ENCODE results near the gene PARVB.

Gene PARVB

DNA sequence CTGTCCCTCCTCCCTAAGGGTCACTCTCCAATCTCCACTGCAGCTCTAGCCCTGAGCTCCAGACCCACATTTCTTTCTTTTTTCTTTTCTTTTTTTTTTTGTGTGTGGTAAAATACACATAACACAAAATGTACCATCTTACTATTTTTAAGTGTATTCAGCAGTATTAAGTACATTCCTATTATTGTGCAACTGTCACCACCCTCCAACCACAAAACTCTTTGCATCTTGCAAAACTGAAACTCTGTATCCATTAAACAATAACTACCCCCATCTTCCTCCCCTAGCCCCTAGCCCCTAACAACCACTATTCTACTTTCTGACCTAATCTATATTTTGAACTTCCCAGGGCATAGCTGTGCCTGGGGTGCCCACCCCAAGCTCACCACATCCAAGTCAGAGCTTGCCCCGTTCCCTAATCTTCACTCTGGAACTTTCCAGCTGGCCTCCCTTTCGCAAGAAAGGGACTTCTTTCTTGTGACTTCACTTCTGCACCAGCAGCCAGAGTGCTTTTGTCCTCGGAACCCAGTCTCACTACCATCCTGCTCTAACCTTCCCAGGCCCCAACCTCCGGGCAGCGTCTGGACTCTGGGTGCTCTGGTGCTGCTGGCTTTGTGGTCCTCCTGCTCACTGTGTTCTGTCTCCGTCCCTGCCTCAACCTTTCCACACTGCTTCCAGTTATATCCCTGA is 187.3 kb downstream of the PARVB start:
- DNase-seq (ENCODE audit: low read depth in 1 of 2, low spot score in 1 of 2) = no peak

DNA sequence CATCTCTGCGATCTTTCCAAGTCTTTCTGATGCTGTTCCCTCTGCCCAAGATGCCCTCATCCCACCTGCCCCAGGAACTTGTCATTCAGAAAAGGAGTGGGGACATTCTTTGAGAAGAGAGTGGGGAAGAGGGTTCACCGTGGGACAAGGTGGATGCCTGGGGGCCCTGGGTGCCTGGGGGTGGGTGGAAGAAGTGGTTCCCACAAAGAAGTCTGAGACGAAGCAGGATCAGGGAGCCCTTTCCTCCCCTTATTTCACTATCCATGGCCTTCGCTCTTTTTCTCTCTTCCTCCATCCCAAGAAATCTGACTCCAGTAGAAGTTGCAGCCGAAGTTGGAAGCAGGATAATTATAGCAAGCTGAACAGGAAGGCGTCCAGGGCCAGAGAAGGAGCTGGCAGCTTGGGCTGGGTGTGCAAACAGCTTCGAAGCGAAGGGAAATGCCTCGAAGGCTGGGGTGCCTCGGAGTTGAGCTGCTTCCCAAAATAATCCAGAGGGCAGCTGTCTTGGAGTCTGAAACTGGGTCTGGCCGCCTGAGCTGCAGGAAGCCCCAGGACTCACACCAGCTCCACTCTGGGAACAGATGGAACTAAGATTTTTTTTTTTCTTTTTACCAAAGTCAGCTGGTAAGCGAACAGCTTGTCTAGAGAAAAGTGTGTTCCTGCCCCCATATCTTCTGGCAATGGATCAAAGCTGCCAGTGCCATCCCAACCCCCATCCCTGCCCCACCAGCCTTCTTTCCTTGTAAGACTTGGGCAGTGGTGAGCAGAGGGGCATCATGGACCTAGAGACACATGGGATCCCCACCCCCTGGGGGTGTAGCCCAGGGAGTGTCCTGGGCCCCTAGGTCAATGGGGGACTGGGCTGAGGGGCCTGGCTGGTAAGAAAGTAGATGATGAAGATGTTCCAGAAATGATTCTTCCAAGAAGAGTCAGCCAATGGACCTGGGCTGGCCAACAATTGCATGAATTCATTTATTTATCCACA is 188.1 kb downstream of the PARVB start:
- no peak for DNase-seq (ENCODE audit: low read depth in 1 of 2, low spot score in 1 of 2)

DNA sequence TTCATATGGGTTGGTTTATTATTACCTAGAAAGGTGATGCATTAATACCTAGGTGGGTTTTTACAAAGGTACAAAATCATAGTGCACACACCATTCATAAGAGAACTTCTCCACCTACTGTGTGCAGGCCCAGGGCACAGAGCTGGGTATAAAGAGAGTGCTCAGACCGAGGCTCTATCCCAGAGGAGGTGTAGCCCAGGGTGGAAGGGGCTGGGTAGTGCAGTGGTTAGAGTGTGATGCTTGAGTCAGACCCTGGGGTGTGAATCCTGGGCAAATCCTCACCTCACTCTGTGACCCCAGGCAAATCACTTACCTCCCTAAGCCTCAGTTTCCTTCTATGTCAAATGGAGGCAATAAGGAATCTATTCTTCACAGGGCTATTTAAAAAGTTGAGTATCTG is 188.8 kb downstream of the PARVB start:
- no peak for DNase-seq (ENCODE audit: low read depth in 1 of 2, low spot score in 1 of 2)

DNA sequence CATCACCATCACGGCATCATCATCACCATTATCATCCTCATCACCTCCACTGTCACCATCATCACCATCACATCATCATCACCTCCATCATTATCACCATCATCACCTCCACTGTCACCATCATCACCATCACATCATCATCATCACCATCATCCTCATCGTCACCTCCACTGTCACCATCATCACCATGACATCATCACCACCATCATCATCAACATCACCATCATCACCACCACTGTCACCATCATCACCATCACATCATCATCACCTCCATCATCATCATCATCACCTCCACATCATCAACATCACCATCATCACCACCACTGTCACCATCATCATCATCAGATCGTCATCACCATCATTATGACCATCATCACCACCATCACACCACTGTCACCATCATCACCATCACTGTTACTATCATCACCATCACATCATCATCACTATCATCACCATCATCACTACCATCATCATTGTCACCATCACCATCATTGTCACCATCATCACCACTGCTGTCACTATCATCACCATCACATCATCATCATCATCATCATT is 189.5 kb downstream of the PARVB start:
- no peak for DNase-seq (ENCODE audit: low read depth in 1 of 2, low spot score in 1 of 2)

GRCh38 chr22:44214187-44214586 is 190.1 kb downstream of the PARVB start:
- no peak for DNase-seq (ENCODE audit: low read depth in 1 of 2, low spot score in 1 of 2)

DNA sequence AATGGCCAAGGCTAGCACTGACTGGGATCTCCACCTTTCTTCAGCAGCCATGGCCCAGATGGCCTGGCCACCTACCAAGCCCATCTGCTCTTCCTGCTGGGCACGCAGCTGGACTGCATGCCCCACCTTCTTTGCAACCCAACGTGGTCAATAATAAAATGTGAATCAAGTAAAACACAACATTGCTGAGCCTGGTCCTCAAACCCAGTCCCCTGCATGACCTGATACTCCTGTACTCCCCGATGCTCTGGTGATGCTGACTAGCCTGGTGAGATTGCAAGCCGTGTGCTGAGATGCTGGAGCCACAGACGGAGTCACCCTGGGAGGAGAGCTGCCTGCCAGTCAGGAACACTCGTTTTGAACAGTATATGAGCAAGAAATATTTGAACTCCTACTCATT is 190.7 kb downstream of the PARVB start:
- no peak for DNase-seq (ENCODE audit: low read depth in 1 of 2, low spot score in 1 of 2)

DNA sequence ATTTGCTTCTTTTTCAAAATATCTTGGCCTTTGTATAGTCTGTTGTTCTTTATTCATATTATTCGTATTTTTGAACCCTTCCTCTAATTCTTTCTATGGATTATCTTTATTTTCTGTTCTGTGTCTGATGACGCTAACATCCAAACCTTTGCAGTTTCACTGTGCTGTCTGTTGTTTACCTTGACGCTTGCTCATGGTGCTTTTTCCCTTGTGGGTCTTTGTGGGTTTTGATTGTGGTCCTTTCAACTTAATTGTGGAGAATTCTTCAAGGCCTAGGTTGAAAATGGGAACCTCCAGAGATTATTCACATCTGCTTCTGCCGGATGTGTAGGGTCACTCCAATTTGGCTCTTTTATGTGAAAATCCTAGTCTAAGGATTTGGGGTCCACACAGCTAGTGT is 191.2 kb downstream of the PARVB start:
- DNase-seq (ENCODE audit: low read depth in 1 of 2, low spot score in 1 of 2) = no peak

DNA sequence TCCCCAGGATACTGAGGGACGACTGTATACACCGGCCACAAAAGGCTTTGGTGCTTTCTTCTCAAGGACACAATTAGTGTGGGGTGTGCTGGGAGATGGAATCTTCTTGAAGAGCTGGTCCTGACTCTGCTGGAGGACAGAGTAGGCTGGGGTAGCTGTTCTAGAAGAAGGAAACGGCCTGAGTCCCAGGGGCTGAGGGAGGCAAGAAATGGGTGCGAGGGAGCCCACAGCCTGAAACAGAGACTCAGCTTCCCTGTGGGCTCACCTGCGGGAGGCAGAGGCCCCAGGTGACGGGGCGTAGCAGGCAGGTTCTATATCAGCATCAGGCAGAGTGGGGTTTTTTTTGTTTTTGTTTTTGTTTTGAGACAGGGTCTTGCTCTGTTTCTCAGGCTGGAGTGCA is 193.2 kb downstream of the PARVB start:
- no peak for DNase-seq (ENCODE audit: low read depth in 1 of 2, low spot score in 1 of 2)

- no peak for DNase-seq (ENCODE audit: low read depth in 1 of 2, low spot score in 1 of 2)
Observed at GRCh38 chr22:44218071-44218470, 194.0 kb downstream of the PARVB start.

- DNase-seq (ENCODE audit: low read depth in 1 of 2, low spot score in 1 of 2) = no peak
Observed at GRCh38 chr22:44219101-44219870, 195.2 kb downstream of the PARVB start.

DNA sequence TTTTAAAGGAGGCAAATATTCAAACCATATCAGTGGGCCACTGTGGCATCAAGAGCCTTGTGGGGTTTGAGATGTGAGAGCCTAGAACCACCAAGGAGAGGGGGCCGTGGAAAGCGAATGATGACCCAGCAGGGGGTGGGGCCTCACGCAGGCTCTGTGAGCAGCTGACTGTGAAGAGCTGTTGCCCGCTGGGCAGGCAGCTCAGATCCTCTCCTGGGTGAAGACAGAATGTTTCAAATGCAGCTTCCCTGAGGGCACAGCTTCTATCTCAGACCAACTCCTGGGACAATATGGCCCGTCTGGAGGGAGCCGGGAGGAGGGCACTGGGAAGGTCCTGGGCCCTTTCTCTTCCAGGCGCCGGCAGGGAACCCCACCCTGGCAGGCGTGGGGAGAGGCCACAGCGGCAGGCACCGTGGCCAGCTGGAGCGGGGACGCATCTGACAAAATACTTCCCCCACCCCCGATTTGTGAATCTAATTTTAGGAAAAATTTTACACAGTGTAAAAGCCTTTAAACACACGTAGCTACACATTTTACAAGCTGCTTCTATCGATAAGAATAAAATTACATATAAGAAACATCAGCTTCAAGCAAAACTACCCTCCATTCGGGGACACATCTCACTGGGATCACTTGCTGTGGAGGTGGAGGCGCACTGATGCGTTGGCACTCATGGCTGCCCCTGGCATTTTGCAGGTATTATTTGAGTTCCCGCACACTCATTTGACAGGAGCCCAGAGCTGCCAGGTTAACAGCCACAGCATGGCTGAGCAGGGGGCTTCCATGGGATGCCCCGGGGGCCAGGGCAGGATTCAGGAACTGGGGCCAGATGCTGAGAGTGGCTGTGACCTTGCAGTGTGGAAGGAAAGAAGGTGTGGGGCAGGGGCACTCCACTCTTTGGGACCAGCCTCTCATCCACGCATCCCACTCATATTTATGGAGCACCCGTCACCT is 196.9 kb downstream of the PARVB start:
- DNase-seq (ENCODE audit: low read depth in 1 of 2, low spot score in 1 of 2) = no peak

GRCh38 chr22:44221710-44222475 is 197.8 kb downstream of the PARVB start:
- DNase-seq (ENCODE audit: low read depth in 1 of 2, low spot score in 1 of 2) = no peak
